Keratinocyte (primary cell): ENCODE measurements around the gene SETD4. TPM values are rescaled to one million over a fixed set of nuclear protein-coding genes. Genes with fewer than 3 reads are reported as not detected.

Experiments
- DNase-seq: peaks from one replicate; pipeline ENCODE4 v3.0.0-alpha.2; 2011; ENCODE audit warnings: low read depth, missing footprints, low spot score
- FAIRE-seq: peaks from 2 replicates; lab custom pipeline; 2011; peaks lifted over from hg19 to GRCh38; lab: Jason Lieb, UNC
- H2AFZ ChIP-seq: 2 replicates; pipeline ENCODE4 v1.6.0; 2012; ENCODE audit warnings: low read length, control low read depth, inconsistent platforms; ENCODE audit not compliant: control insufficient read depth
- H3K27ac ChIP-seq: 2 replicates; pipeline ENCODE4 v1.5.1; 2011; ENCODE audit warnings: low read length; ENCODE audit not compliant: control insufficient read depth, insufficient read depth
- H3K27me3 ChIP-seq: 3 replicates; pipeline ENCODE4 v1.6.0; 2011; ENCODE audit warnings: low read length; ENCODE audit not compliant: control insufficient read depth, insufficient read depth; ENCODE audit errors: extremely low read depth
- H3K36me3 ChIP-seq, 2 experiments: 2 replicates in 1 of 2; 3 replicates in 1 of 2; pipeline ENCODE4 v1.5.1; 2011; ENCODE audit warnings: low read length in 2 of 2, mild to moderate bottlenecking in 1 of 2; ENCODE audit not compliant: control insufficient read depth in 2 of 2, insufficient read depth in 2 of 2; ENCODE audit errors: extremely low read depth in 1 of 2
- H3K4me1 ChIP-seq: 3 replicates; pipeline ENCODE4 v1.5.1; 2011; ENCODE audit warnings: low read length; ENCODE audit not compliant: control insufficient read depth, insufficient read depth; ENCODE audit errors: extremely low read depth
- H3K4me2 ChIP-seq: 3 replicates; pipeline ENCODE4 v1.6.0; 2011; ENCODE audit warnings: low read depth, low read length; ENCODE audit not compliant: control insufficient read depth, insufficient read depth; ENCODE audit errors: extremely low read depth
- H3K4me3 ChIP-seq, 3 experiments: fragments of 200-600 bp in 1 of 3; sonication (generic) in 1 of 3; 2 replicates in 2 of 3; 3 replicates in 1 of 3; pipeline ENCODE4 v1.5.1; 2011 to 2016; ENCODE audit warnings: low read length in 3 of 3, mild to moderate bottlenecking in 3 of 3, control low read depth in 2 of 3, inconsistent platforms in 1 of 3, low read depth in 1 of 3, mixed read lengths in 1 of 3, mixed run types in 1 of 3, moderate library complexity in 1 of 3; ENCODE audit not compliant: control insufficient read depth in 2 of 3, insufficient read depth in 2 of 3; ENCODE audit errors: extremely low read depth in 1 of 3
- H3K79me2 ChIP-seq: 2 replicates; pipeline ENCODE4 v1.6.0; 2012; ENCODE audit warnings: low read length; ENCODE audit not compliant: control insufficient read depth, insufficient read depth
- H3K9ac ChIP-seq: 3 replicates; pipeline ENCODE4 v1.6.0; 2011; ENCODE audit warnings: low read length; ENCODE audit not compliant: control insufficient read depth, insufficient read depth; ENCODE audit errors: extremely low read depth
- H3K9me1 ChIP-seq: 3 replicates; pipeline ENCODE4 v1.6.0; 2011; ENCODE audit warnings: low read length; ENCODE audit not compliant: control insufficient read depth, insufficient read depth; ENCODE audit errors: extremely low read depth
- H3K9me3 ChIP-seq: 2 replicates; pipeline ENCODE4 v1.5.1; 2012; ENCODE audit warnings: low read depth, low read length; ENCODE audit not compliant: control insufficient read depth
- H4K20me1 ChIP-seq: 3 replicates; pipeline ENCODE4 v1.6.0; 2011; ENCODE audit warnings: low read length; ENCODE audit not compliant: control insufficient read depth, insufficient read depth; ENCODE audit errors: extremely low read depth
- CTCF ChIP-seq, 3 experiments: IDR thresholded peaks in 1 of 3; conservative IDR thresholded peaks in 1 of 3; optimal IDR thresholded peaks in 1 of 3; 2 replicates in 2 of 3; 3 replicates in 1 of 3; pipeline versions ENCODE3 to v1.5.1; 2011; ENCODE audit warnings: low read length in 3 of 3, mild to moderate bottlenecking in 3 of 3, moderate library complexity in 2 of 3, control low read depth in 1 of 3, inconsistent platforms in 1 of 3; ENCODE audit not compliant: insufficient read depth in 2 of 3; ENCODE audit errors: extremely low read depth in 1 of 3
- EZH2 ChIP-seq: IDR thresholded peaks from one replicate; pipeline ENCODE4 v1.6.1; 2012; ENCODE audit warnings: inconsistent platforms, mild to moderate bottlenecking, low read length, moderate library complexity
- dilution Hi-C: fragments of 300-500 bp; cut with MboI; formaldehyde crosslinking; loops from one replicate; pipeline ENCODE4 v1.7.0; 2020; ENCODE audit warnings: low sequenced_read_pairs; ENCODE audit not compliant: extremely low pct_ligation_motif_present
- polyA plus RNA-seq, 5 experiments: library from polyadenylated mRNA; depleted of rRNA in 3 of 5; stranded (reverse) in 3 of 5; stranded (forward) in 1 of 5; unstranded in 1 of 5; fragments of >200 nt; gene quantifications; 1 replicate in 1 of 5; 2 replicates in 3 of 5; 3 replicates in 1 of 5; pipeline versions ENCODE4 v1.2.1 to v1.2.3, GENCODE V29; 2011 to 2012; ENCODE audit warnings: missing spikeins in 2 of 5, low read depth in 1 of 5, low replicate concordance in 1 of 5

Gene SETD4
- polyA plus RNA-seq, 1 donor (not counting 4 experiments of a cell fraction or from before 2014, with no cell fraction given): 16.8 TPM

DNA sequence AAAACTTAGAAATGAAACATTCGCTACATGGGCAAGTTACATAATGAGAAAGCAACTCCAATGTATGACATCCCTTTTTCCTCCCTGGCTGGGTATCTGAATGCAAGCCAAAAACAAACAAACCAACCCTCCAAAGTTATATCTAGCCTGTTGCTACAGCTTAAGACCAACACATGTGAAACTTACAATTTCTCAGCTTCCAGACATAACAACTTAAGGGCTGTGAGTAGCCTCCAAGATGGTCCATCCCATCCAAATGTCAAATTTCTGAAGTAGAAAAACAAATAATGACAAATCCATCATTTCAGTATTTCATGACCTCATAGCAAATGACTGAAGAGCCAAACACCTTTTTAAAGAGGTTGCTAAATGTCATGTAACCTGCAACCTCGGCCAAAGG, 19.9 kb downstream of the SETD4 start:
- dilution Hi-C loops: no loop called here
- FAIRE-seq (no peak), DNase-seq (no peak)
- no peaks in the 10 kb centered on the region for H3K79me2 ChIP-seq
- no peak overlapping the region for H2AFZ ChIP-seq
- no peaks in the 10 kb centered on the region for H3K9me3 ChIP-seq
- no peaks in the 10 kb centered on the region for H4K20me1 ChIP-seq
- H3K36me3 ChIP-seq: peaks cover 38 to 40% of the 10 kb centered on the region in 2 experiments
- no peaks in the 10 kb centered on the region for H3K27me3 ChIP-seq
- TF ChIP-seq EZH2 (no peak), CTCF (optimal IDR thresholded peaks at IDR 0.05 in 1 of 3, IDR thresholded peaks at IDR 0.05 in 1 of 3, conservative IDR thresholded peaks at IDR 0.05 in 1 of 3; ENCODE audit: extremely low read depth in 1 of 3, insufficient read depth in 2 of 3, low read length in 3 of 3) (no peak)
- H3K9ac ChIP-seq: no peak overlapping the region
- no peak overlapping the region for H3K4me2 ChIP-seq
- no peaks in the 10 kb centered on the region for H3K4me1 ChIP-seq
- no peak overlapping the region for H3K4me3 ChIP-seq
- no peaks in the 10 kb centered on the region for H3K9me1 ChIP-seq
- no peak overlapping the region for H3K27ac ChIP-seq

DNA sequence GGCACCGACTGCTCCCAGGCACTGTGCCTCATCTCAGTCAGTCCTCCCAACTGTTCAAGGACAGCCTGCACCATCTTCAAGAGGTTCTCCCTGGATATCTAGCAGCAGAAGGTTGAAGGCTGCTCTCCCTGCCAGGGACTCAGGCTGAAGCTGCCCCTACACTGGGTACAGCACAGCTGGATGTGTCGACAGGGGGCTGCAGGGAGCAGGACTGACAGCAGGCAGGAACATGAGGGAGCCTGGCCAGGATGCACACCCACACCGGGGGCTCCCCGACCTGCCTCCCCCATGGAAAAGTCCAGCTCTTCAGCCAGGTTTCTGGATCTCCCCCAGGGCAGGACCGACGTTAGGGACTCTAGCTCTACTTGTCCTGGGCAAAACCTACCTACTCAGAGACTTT, 20.5 kb downstream of the SETD4 start:
- no peaks in the 10 kb centered on the region for H4K20me1 ChIP-seq
- H3K9ac ChIP-seq: no peak overlapping the region
- no peak overlapping the region for H3K27ac ChIP-seq
- TF ChIP-seq CTCF (optimal IDR thresholded peaks at IDR 0.05 in 1 of 3, IDR thresholded peaks at IDR 0.05 in 1 of 3, conservative IDR thresholded peaks at IDR 0.05 in 1 of 3; ENCODE audit: extremely low read depth in 1 of 3, insufficient read depth in 2 of 3, low read length in 3 of 3) (no peak), EZH2 (no peak)
- H3K9me3 ChIP-seq: no peaks in the 10 kb centered on the region
- dilution Hi-C loops: no loop called here
- no peak overlapping the region for H3K4me3 ChIP-seq
- DNase-seq: no peak
- no peaks in the 10 kb centered on the region for H3K9me1 ChIP-seq
- no peaks in the 10 kb centered on the region for H3K27me3 ChIP-seq
- peaks cover 35 to 39% of the 10 kb centered on the region in 2 experiments for H3K36me3 ChIP-seq
- H3K4me1 ChIP-seq: no peaks in the 10 kb centered on the region
- no peak overlapping the region for H2AFZ ChIP-seq
- H3K79me2 ChIP-seq: no peaks in the 10 kb centered on the region
- FAIRE-seq: no peak
- no peak overlapping the region for H3K4me2 ChIP-seq
